Fibroblast of the aortic adventitia (primary cell): ENCODE results near the gene CDK5RAP2. TPM values are rescaled to one million over a fixed set of nuclear protein-coding genes. Genes with fewer than 3 reads are reported as not detected.

Source experiments
- DNase-seq: peaks from one replicate; pipeline ENCODE4 v3.0.0-alpha.2; 2010; ENCODE audit warnings: low read depth
- H3K4me3 ChIP-seq: 2 replicates; pipeline ENCODE4 v1.5.1; 2011; ENCODE audit warnings: low read depth, mild to moderate bottlenecking, control low read depth, low read length, moderate library complexity
- CTCF ChIP-seq: IDR thresholded peaks from 2 replicates; pipeline ENCODE4 v1.5.1; 2011; ENCODE audit warnings: mild to moderate bottlenecking, low read length, control low read depth, inconsistent platforms; ENCODE audit not compliant: insufficient read depth
- total RNA-seq: library from RNA; depleted of rRNA; stranded (reverse); fragments of >200 nt; gene quantifications from 2 replicates; pipeline ENCODE4 v1.2.3, GENCODE V29; 2012; ENCODE audit warnings: low replicate concordance

CDK5RAP2 gene
- total RNA-seq, 1 donor: 36.8 TPM

- DNase-seq: no peak
- H3K4me3 ChIP-seq: no peak overlapping the region
- no peak for TF ChIP-seq CTCF
Observed at GRCh38 chr9:120528829-120529228, 51.1 kb downstream of the CDK5RAP2 start.

GRCh38 chr9:120528327-120528726, 51.6 kb downstream of the CDK5RAP2 start:
- TF ChIP-seq CTCF: no peak
- H3K4me3 ChIP-seq: no peak overlapping the region
- no peak for DNase-seq

- DNase-seq: no peak
- TF ChIP-seq CTCF: no peak
- no peak overlapping the region for H3K4me3 ChIP-seq
Observed at GRCh38 chr9:120526534-120526933, 53.4 kb downstream of the CDK5RAP2 start.

GRCh38 chr9:120524863-120525262, 55.1 kb downstream of the CDK5RAP2 start:
- no peak for DNase-seq
- no peak for TF ChIP-seq CTCF
- no peak overlapping the region for H3K4me3 ChIP-seq

- no peak for TF ChIP-seq CTCF
- DNase-seq: no peak
- no peak overlapping the region for H3K4me3 ChIP-seq
Observed at GRCh38 chr9:120524038-120524437, 55.9 kb downstream of the CDK5RAP2 start.

- no peak for TF ChIP-seq CTCF
- H3K4me3 ChIP-seq: no peak overlapping the region
- no peak for DNase-seq
Observed at GRCh38 chr9:120522558-120522957, 57.4 kb downstream of the CDK5RAP2 start.

GRCh38 chr9:120522032-120522431, 57.9 kb downstream of the CDK5RAP2 start:
- DNase-seq: no peak
- H3K4me3 ChIP-seq: no peak overlapping the region
- no peak for TF ChIP-seq CTCF
